DMS 273 (cell line): Measurements from ENCODE around the gene CENPN.

ENCODE experiments used
- DNase-seq: peaks from one replicate; lab custom pipeline; 2025; ENCODE audit not compliant: unreplicated experiment; lab: John Stamatoyannopoulos, UW

CENPN gene

DNA sequence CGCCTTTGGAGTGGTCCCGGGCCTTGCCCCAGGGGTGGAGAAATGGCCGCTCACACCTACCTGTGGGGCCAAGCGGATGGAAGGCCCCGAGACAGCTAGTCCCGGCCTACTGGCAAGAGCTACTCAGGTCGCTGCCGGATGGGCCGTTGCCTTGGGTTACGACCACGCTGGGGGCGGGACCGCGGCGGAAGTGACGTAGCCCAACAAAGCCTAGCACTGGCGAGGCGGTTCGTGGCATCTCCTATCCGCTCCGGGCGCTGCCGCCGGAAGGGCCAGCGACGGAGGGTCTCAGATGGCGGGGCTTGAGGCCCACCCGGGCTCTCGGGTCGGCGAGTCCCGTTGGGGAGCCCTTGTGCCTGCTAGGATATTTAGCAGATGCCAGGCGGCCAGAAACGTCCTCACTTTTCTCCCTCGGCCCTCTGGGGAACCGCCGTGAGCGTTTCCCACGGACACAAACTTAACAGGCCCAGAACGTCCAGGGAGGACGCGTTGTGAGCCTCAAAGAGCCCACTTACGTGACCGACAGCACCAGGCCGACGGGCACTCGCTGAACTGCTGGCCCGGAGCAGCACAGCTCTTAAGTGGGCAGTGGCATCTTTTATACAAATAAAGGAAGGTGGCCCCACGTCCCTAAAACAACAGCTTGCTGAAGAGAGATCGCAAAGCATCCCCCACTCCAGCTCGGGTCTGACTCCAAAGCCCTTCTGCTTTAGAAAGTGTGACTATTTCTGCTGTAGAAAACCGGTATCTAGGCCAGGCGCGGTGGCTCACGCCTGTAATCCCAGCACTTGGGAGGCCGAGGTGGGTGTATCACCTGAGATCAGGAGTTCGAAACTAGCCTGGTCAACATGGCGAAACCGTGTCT lies 70.3 kb downstream of the CENPN start, which contains the start of gene C16orf46:
Gene C16orf46, minus strand, starts transcription at position 163 of the 865 bp plus-strand sequence. CDS start 13,283 bp downstream, outside the sequence.
- DNase-seq, result peak; percentile 98

DNA sequence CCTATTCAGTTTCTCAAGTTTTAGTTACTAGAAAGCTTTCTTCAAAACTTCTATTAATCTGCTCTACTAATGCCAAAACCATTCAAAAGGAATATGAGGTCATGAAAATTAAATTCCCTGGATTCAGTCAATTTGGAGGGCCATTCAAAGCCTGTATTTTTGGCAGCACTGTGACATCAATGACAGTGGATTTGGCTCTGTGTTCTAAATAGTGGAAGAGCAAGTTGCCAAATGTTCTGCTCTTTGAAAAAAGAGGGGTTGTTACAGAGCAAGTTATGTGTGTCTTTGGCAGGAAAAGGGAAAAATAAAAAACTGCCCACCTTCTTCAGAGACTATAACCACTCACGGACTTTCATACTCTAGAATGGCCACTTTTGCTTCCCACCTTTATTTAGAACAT lies 73.2 kb downstream of the CENPN start:
- DNase-seq, result no peak

GRCh38 chr16:81081014-81081413 lies 74.0 kb downstream of the CENPN start:
- no peak for DNase-seq
